K562 (cell line): ENCODE measurements around the gene EXOC4.

Experiments used
- RBM22 ChIP-seq: fragments of 200-400 bp; formaldehyde crosslinking; IDR thresholded peaks from 2 replicates; pipeline ENCODE4 v1.6.1; 2018; ENCODE audit warnings: low read length, low read depth; ENCODE audit not compliant: poor library complexity, severe bottlenecking
- SP1 ChIP-seq: sonication (generic); formaldehyde crosslinking; IDR thresholded peaks from 2 replicates; pipeline ENCODE4 v1.8.1; 2022; ENCODE audit warnings: mild to moderate bottlenecking, missing genetic modification reagents

GRCh38 chr7:133401225-133401624 is 148.3 kb downstream of the EXOC4 start:
- no peak for TF ChIP-seq RBM22
- no peak for TF ChIP-seq SP1 (CRISPR knock-in tag)
